Endothelial cell of umbilical vein (primary cell): Measurements from ENCODE around the gene PRIMPOL. TPM values are rescaled to one million over a fixed set of nuclear protein-coding genes. Genes with fewer than 3 reads are reported as not detected.

Experiments used
- BruUV-seq: library from RNA; stranded (reverse); fragments of 400-500 nt; replicated peaks from 2 replicates; lab custom pipeline; 2021; lab: Mats Ljungman, UMichigan
- CTCF ChIA-PET: fragments of 300-600, 350-600 bp; sonication (Branson Sonifier 250); formaldehyde crosslinking; loops from one replicate; lab custom pipeline; 2021; ENCODE audit warnings: antibody characterized with exemption, inconsistent platforms; lab: Charles Lee
- POLR2A ChIA-PET: fragments of 300-600, 350-600 bp; sonication (Branson Sonifier 250); formaldehyde crosslinking; loops from one replicate; lab custom pipeline; 2021; ENCODE audit warnings: antibody characterized with exemption, inconsistent platforms; lab: Charles Lee
- DNase-seq: peaks from one replicate; pipeline ENCODE4 v3.0.0-alpha.2; 2011; ENCODE audit warnings: low read depth, low spot score
- FAIRE-seq: peaks from 2 replicates; lab custom pipeline; 2011; peaks lifted over from hg19 to GRCh38; lab: Jason Lieb, UNC
- H2AFZ ChIP-seq: 2 replicates; pipeline ENCODE4 v1.6.0; 2012; ENCODE audit warnings: low read depth, low read length, control low read depth, inconsistent platforms
- H3K27ac ChIP-seq: 2 replicates; pipeline ENCODE4 v1.5.1; 2011; ENCODE audit warnings: low read depth, mild to moderate bottlenecking, control low read depth, low read length, moderate library complexity; ENCODE audit not compliant: insufficient read depth
- H3K27me3 ChIP-seq, 2 experiments: 2 replicates each; pipeline versions ENCODE4 v1.6.0 to v1.6.1; 2011; ENCODE audit warnings: low read length in 2 of 2, mixed read lengths in 1 of 2; ENCODE audit not compliant: control insufficient read depth in 2 of 2, insufficient read depth in 2 of 2
- H3K36me3 ChIP-seq, 2 experiments: 2 replicates in 1 of 2; 3 replicates in 1 of 2; pipeline ENCODE4 v1.5.1; 2011; ENCODE audit warnings: low read length in 2 of 2, mild to moderate bottlenecking in 1 of 2, moderate library complexity in 1 of 2; ENCODE audit not compliant: control insufficient read depth in 2 of 2, insufficient read depth in 2 of 2; ENCODE audit errors: extremely low read depth in 1 of 2
- H3K4me1 ChIP-seq: 3 replicates; pipeline ENCODE4 v1.5.1; 2011; ENCODE audit warnings: mild to moderate bottlenecking, low read length; ENCODE audit not compliant: control insufficient read depth, insufficient read depth; ENCODE audit errors: extremely low read depth
- H3K4me2 ChIP-seq: 2 replicates; pipeline ENCODE4 v1.6.1; 2011; ENCODE audit warnings: low read length, control low read depth, mixed read lengths; ENCODE audit not compliant: insufficient read depth
- H3K4me3 ChIP-seq, 3 experiments: fragments of 200-600 bp in 1 of 3; sonication (generic), shearing (Covaris generic) in 1 of 3; replicated peaks in 1 of 3; 2 replicates each; pipeline ENCODE4 v1.5.1; 2011 to 2016; ENCODE audit warnings: control low read depth in 3 of 3, low read length in 3 of 3, mild to moderate bottlenecking in 2 of 3, inconsistent platforms in 1 of 3, low read depth in 1 of 3, moderate library complexity in 1 of 3; ENCODE audit not compliant: insufficient read depth in 1 of 3
- H3K79me2 ChIP-seq: 2 replicates; pipeline ENCODE4 v1.6.0; 2012; ENCODE audit warnings: low read length, inconsistent platforms; ENCODE audit not compliant: control insufficient read depth, insufficient read depth
- H3K9ac ChIP-seq: replicated peaks from 2 replicates; pipeline ENCODE3; 2011; ENCODE audit warnings: low read length, control low read depth; ENCODE audit not compliant: insufficient read depth; ENCODE audit errors: extremely low read depth
- H3K9me1 ChIP-seq: replicated peaks from 3 replicates; pipeline ENCODE4 v1.6.0; 2011; ENCODE audit warnings: mild to moderate bottlenecking, low read length; ENCODE audit not compliant: control insufficient read depth, insufficient read depth; ENCODE audit errors: extremely low read depth
- H3K9me3 ChIP-seq: replicated peaks from 2 replicates; pipeline ENCODE4 v1.5.1; 2012; ENCODE audit warnings: low read length, inconsistent platforms; ENCODE audit not compliant: control insufficient read depth, insufficient read depth
- H4K20me1 ChIP-seq: replicated peaks from 2 replicates; pipeline ENCODE3; 2011; ENCODE audit warnings: mild to moderate bottlenecking, low read length; ENCODE audit not compliant: control insufficient read depth, insufficient read depth; ENCODE audit errors: extremely low read depth
- CTCF ChIP-seq, 2 donors: IDR thresholded peaks; 1 replicate in 1 of 2; 2 replicates in 1 of 2; pipeline ENCODE4 v1.5.1; 2011; ENCODE audit warnings: low read length in 2 of 2, mild to moderate bottlenecking in 2 of 2, moderate library complexity in 2 of 2, control low read depth in 1 of 2, inconsistent platforms in 1 of 2, low read depth in 1 of 2; ENCODE audit not compliant: insufficient read depth in 1 of 2; ENCODE audit errors: extremely low read depth in 1 of 2
- EZH2 ChIP-seq: IDR thresholded peaks from 2 replicates; pipeline ENCODE4 v1.6.1; 2012; ENCODE audit warnings: borderline replicate concordance, low read depth, mild to moderate bottlenecking, moderate library complexity, low read length, inconsistent platforms; ENCODE audit not compliant: severe bottlenecking
- FOS ChIP-seq: IDR thresholded peaks from 2 replicates; pipeline ENCODE4 v1.6.1; 2011; ENCODE audit warnings: mild to moderate bottlenecking, low read length, moderate library complexity, borderline replicate concordance; ENCODE audit not compliant: insufficient read depth
- GATA2 ChIP-seq: IDR thresholded peaks from 2 replicates; pipeline ENCODE4 v1.7.0; 2011; ENCODE audit warnings: low read depth, mild to moderate bottlenecking, moderate library complexity, mixed read lengths, low read length; ENCODE audit not compliant: insufficient read length, insufficient read depth
- JUN ChIP-seq: IDR thresholded peaks from 2 replicates; pipeline ENCODE4 v1.6.1; 2011; ENCODE audit warnings: borderline replicate concordance, low read depth; ENCODE audit not compliant: insufficient read length, insufficient read depth
- MAX ChIP-seq: IDR thresholded peaks from 2 replicates; pipeline ENCODE4 v1.6.1; 2011; ENCODE audit not compliant: insufficient read depth, insufficient read length
- MYC ChIP-seq: IDR thresholded peaks from one replicate; pipeline ENCODE4 v1.6.1; 2011; ENCODE audit warnings: mild to moderate bottlenecking, low read depth, low read length
- POLR2A ChIP-seq: IDR thresholded peaks from 2 replicates; pipeline ENCODE4 v1.6.1; 2012; ENCODE audit warnings: low read depth, mild to moderate bottlenecking, control low read depth, low read length
- POLR2AphosphoS5 ChIP-seq: IDR thresholded peaks from 2 replicates; pipeline ENCODE4 v1.6.1; 2012; ENCODE audit warnings: low read depth, mild to moderate bottlenecking, control low read depth, low read length, moderate library complexity; ENCODE audit not compliant: insufficient read depth
- dilution Hi-C: fragments of 300-500 bp; cut with MboI; formaldehyde crosslinking; loops from one replicate; pipeline ENCODE4 v1.15.0; 2019; ENCODE audit warnings: low sequenced_read_pairs; ENCODE audit not compliant: extremely low pct_ligation_motif_present
- intact Hi-C: fragments of 100-400 bp; cut with micrococcal nuclease; formaldehyde crosslinking; loops from one replicate; pipeline ENCODE4 v1.10.0; 2022
- polyA plus RNA-seq, 4 experiments: library from polyadenylated mRNA; depleted of rRNA in 3 of 4; stranded (reverse) in 3 of 4; unstranded in 1 of 4; fragments of >200 nt; gene quantifications; 2 replicates each; pipeline versions ENCODE4 v1.2.1 to v1.2.3, GENCODE V29; 2011 to 2012; ENCODE audit warnings: missing spikeins in 1 of 4
- total RNA-seq: library from RNA; stranded (reverse); gene quantifications from 2 replicates; pipeline ENCODE4 v1.2.3, GENCODE V29; 2021

Gene PRIMPOL
- total and polyA plus RNA-seq, 2 donors (not counting 3 experiments of a cell fraction or from before 2014, with no cell fraction given), result 5.9 to 11.1 TPM

GRCh38 chr4:184628103-184628502, 21.4 kb upstream of the PRIMPOL start:
- TF ChIP-seq CTCF (IDR thresholded peaks at IDR 0.05; ENCODE audit: extremely low read depth in 1 of 2, insufficient read depth in 1 of 2, low read depth in 1 of 2, low read length in 2 of 2) (no peak), POLR2AphosphoS5 (no peak)
- H4K20me1 ChIP-seq, result no peaks in the 10 kb centered on the region
- FAIRE-seq (no peak), DNase-seq (no peak)
- dilution Hi-C loops, result no loop called here
- no peaks in the 10 kb centered on the region for H3K9me1 ChIP-seq
- H3K9me3 ChIP-seq, result no peaks in the 10 kb centered on the region
- no peak overlapping the region for H2AFZ ChIP-seq
- no peaks in the 10 kb centered on the region for H3K4me1 ChIP-seq
- POLR2A ChIA-PET, result no interaction called here
- no peak overlapping the region for H3K9ac ChIP-seq
- no peak overlapping the region for H3K27ac ChIP-seq
- intact Hi-C loops, result no loop called here
- TSS peak; percentile 24 for BruUV-seq
- no peak overlapping the region for H3K4me3 ChIP-seq
- peaks cover 0 to 29% of the 10 kb centered on the region in 2 experiments for H3K36me3 ChIP-seq
- CTCF ChIA-PET, result interaction anchor here (1.7 kb wide), 1 partner anchor 364 kb away, joined by 6 read pairs; no protein-coding TSS in a partner anchor
- H3K27me3 ChIP-seq, result no peaks in the 10 kb centered on the region
- peaks cover 2% of the 10 kb centered on the region for H3K79me2 ChIP-seq
- H3K4me2 ChIP-seq, result no peak overlapping the region

DNA sequence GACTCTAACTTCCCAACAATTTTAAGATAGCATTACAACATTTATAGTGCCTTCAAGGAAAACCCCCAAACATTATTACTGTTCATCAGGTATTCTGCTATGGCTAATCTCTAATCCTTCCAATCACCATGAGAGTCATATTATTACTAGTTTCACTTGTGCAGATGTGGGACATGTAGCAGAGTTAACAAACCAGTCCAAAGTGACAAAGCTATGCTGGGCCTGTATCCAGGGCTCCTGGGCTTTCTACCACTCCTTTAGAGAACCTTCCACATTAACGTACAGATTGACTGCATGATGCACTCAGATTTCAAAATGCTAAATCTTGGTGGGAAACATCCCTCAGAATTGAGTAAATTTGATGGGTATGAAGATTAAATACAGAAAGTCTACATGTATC, 16.7 kb upstream of the PRIMPOL start:
- ChIA-PET CTCF (interaction anchor here (1.0 to 1.6 kb wide), 3 partner anchors 16 to 369 kb away, joined by 3 to 10 read pairs (median 4); partner anchors contain the start of genes CASP3 and PRIMPOL), POLR2A (interaction anchor here (0.6 kb wide), 1 partner anchor 145 kb away, joined by 4 read pairs; no protein-coding TSS in a partner anchor)
- no peak overlapping the region for H3K4me2 ChIP-seq
- intact Hi-C loops (no loop called here), dilution Hi-C loops (no loop called here)
- no peak overlapping the region for H3K27ac ChIP-seq
- TF ChIP-seq EZH2, result no peak
- TF ChIP-seq GATA2, result no peak
- TF ChIP-seq JUN, result no peak
- no peak for TF ChIP-seq MYC
- no peak for TF ChIP-seq POLR2A
- no peak for TF ChIP-seq MAX
- TF ChIP-seq CTCF (IDR thresholded peaks at IDR 0.05; ENCODE audit: extremely low read depth in 1 of 2, insufficient read depth in 1 of 2, low read depth in 1 of 2, low read length in 2 of 2), result no peak
- TF ChIP-seq FOS, result no peak
- no peak for TF ChIP-seq POLR2AphosphoS5
- no peak overlapping the region for H2AFZ ChIP-seq
- peaks cover 17 to 44% of the 10 kb centered on the region in 2 experiments for H3K36me3 ChIP-seq
- H3K9me3 ChIP-seq, result no peaks in the 10 kb centered on the region
- H3K9ac ChIP-seq, result no peak overlapping the region
- H3K79me2 ChIP-seq, result peaks cover 32% of the 10 kb centered on the region
- BruUV-seq, result no TSS peak
- FAIRE-seq, result no peak
- H4K20me1 ChIP-seq, result no peaks in the 10 kb centered on the region
- H3K27me3 ChIP-seq, result no peaks in the 10 kb centered on the region
- DNase-seq, result no peak
- no peaks in the 10 kb centered on the region for H3K9me1 ChIP-seq
- H3K4me1 ChIP-seq, result no peaks in the 10 kb centered on the region
- no peak overlapping the region for H3K4me3 ChIP-seq
